ENCODE data around the gene SCAP.
A peak's percentile ranks its signal among the peaks of the same experiment; 100 is the strongest.
"Not testable (repeated sequence)": the region's sequence is repeated elsewhere in the genome, so short reads cannot be mapped to it uniquely, and the experiment has no call there.

Gene SCAP

DNA sequence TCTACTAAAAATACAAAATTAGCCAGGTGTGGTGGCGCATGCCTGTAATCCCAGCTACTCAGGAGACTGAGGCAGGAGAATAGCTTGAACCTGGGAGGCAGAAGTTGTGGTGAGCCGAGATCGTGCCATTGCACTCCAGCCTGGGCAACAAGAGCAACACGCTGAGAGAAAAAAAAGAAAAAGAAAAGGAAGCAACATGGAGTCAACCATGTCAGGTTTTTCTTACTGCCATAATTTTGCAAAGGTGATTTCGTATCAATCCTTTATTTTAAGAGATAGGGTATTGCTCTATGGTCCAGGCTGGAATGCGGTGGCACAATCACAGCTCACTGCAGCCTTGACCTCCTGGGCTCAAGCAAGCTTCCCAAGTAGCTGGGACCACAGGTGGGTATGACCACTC is 4.5 kb upstream of the SCAP start:
- not testable (repeated sequence) for H3K4me3 ChIP-seq (ENCODE audit: insufficient read depth, low read length, poor library complexity, severe bottlenecking); H2AFZ ChIP-seq (ENCODE audit: low read depth, low read length, severe bottlenecking); H3K9ac ChIP-seq (ENCODE audit: low read length); H3K9me2 ChIP-seq (replicated peaks; ENCODE audit: insufficient read depth, low read length); H3K36me3 ChIP-seq (ENCODE audit: low read length); H4K20me1 ChIP-seq (ENCODE audit: low read depth, low read length); H3K79me2 ChIP-seq (ENCODE audit: insufficient read depth, low read length); H3F3A ChIP-seq (ENCODE audit: insufficient read depth); H3K4me2 ChIP-seq (ENCODE audit: low read depth, low read length, poor library complexity, severe bottlenecking); H3K9me3 ChIP-seq (ENCODE audit: insufficient read depth, low read length); H3K27me3 ChIP-seq (ENCODE audit: low read length); H3K27ac ChIP-seq (ENCODE audit: low read depth, low read length)

GRCh38 chr3:47479826-47480160 is 4.1 kb upstream of the SCAP start:
- no peaks in the 10 kb centered on the region for H3K27me3 ChIP-seq (ENCODE audit: low read length)
- no peaks in the 10 kb centered on the region; the same call in 1 of the 2 replicates for H4K20me1 ChIP-seq (ENCODE audit: low read depth, low read length)
- no peaks in the 10 kb centered on the region for H3K9me3 ChIP-seq (ENCODE audit: insufficient read depth, low read length)
- H3K79me2 ChIP-seq (ENCODE audit: insufficient read depth, low read length): peaks cover 9% of the 10 kb centered on the region
- no peaks in the 10 kb centered on the region for H3K36me3 ChIP-seq (ENCODE audit: low read length)
- H3F3A ChIP-seq (ENCODE audit: insufficient read depth): peaks cover 6% of the 10 kb centered on the region; the same call in 1 of the 2 replicates
- H3K4me3 ChIP-seq (ENCODE audit: insufficient read depth, low read length, poor library complexity, severe bottlenecking): no peak overlapping the region
- no peak overlapping the region for H3K9ac ChIP-seq (ENCODE audit: low read length)
- no peaks in the 10 kb centered on the region for H3K9me2 ChIP-seq (replicated peaks; ENCODE audit: insufficient read depth, low read length)
- H3K27ac ChIP-seq (ENCODE audit: low read depth, low read length): no peak overlapping the region
- TF ChIP-seq, protein P1, sequence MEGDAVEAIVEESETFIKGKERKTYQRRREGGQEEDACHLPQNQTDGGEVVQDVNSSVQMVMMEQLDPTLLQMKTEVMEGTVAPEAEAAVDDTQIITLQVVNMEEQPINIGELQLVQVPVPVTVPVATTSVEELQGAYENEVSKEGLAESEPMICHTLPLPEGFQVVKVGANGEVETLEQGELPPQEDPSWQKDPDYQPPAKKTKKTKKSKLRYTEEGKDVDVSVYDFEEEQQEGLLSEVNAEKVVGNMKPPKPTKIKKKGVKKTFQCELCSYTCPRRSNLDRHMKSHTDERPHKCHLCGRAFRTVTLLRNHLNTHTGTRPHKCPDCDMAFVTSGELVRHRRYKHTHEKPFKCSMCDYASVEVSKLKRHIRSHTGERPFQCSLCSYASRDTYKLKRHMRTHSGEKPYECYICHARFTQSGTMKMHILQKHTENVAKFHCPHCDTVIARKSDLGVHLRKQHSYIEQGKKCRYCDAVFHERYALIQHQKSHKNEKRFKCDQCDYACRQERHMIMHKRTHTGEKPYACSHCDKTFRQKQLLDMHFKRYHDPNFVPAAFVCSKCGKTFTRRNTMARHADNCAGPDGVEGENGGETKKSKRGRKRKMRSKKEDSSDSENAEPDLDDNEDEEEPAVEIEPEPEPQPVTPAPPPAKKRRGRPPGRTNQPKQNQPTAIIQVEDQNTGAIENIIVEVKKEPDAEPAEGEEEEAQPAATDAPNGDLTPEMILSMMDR (IDR thresholded peaks at IDR 0.05; ENCODE audit: insufficient read depth, low read length, poor library complexity, severe bottlenecking): no peak
- no peak for TF ChIP-seq EZH2phosphoT487 (conservative IDR thresholded peaks at IDR 0.05; ENCODE audit: low read length)
- no peak overlapping the region for H3K4me2 ChIP-seq (ENCODE audit: low read depth, low read length, poor library complexity, severe bottlenecking)
- no peak overlapping the region for H2AFZ ChIP-seq (ENCODE audit: low read depth, low read length, severe bottlenecking)

- H3K9ac ChIP-seq (ENCODE audit: low read length): no peak overlapping the region
- no peak overlapping the region for H3K27ac ChIP-seq (ENCODE audit: low read depth, low read length)
- no peak overlapping the region for H2AFZ ChIP-seq (ENCODE audit: low read depth, low read length, severe bottlenecking)
- peaks cover 6% of the 10 kb centered on the region; the same call in 1 of the 2 replicates for H3F3A ChIP-seq (ENCODE audit: insufficient read depth)
- H3K9me3 ChIP-seq (ENCODE audit: insufficient read depth, low read length): no peaks in the 10 kb centered on the region
- no peaks in the 10 kb centered on the region; the same call in 1 of the 2 replicates for H4K20me1 ChIP-seq (ENCODE audit: low read depth, low read length)
- no peaks in the 10 kb centered on the region for H3K9me2 ChIP-seq (replicated peaks; ENCODE audit: insufficient read depth, low read length)
- no peak overlapping the region for H3K4me2 ChIP-seq (ENCODE audit: low read depth, low read length, poor library complexity, severe bottlenecking)
- peaks cover 26% of the 10 kb centered on the region for H3K79me2 ChIP-seq (ENCODE audit: insufficient read depth, low read length)
- H3K36me3 ChIP-seq (ENCODE audit: low read length): no peaks in the 10 kb centered on the region
- no peak overlapping the region for H3K4me3 ChIP-seq (ENCODE audit: insufficient read depth, low read length, poor library complexity, severe bottlenecking)
- no peaks in the 10 kb centered on the region for H3K27me3 ChIP-seq (ENCODE audit: low read length)
- TF ChIP-seq, protein P1 (IDR thresholded peaks at IDR 0.05; ENCODE audit: insufficient read depth, low read length, poor library complexity, severe bottlenecking): no peak
- TF ChIP-seq EZH2phosphoT487 (conservative IDR thresholded peaks at IDR 0.05; ENCODE audit: low read length): no peak
These were observed 2.3 kb upstream of the SCAP start for GRCh38 chr3:47478022-47478421.

DNA sequence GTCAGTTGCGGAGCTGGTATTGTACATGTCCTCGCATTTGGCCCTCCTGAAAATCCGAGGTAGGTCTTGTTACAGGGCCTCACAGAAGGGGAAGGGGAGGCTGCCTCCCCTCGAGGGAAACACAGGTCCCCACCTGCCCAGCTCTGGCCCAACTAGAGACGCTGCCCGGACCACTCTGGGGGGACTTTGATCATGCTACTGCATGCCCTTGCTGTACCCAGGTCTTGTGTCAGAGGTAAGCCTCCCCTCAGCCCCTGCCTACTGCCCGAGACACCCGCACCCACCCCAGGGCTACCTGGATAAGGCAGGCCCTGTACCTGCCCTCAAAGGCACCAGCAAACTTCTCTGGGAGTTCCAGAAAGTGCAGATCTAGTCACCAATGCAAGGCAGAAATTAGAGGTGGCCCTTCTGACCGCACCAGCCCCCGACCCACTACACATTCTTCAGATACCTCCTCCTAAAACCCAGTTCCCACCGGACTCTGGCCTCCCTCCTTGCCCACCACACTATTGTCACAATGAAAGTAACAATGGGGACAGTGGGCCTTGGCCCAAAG is 981 bp upstream of the SCAP start:
- H3K9ac ChIP-seq (ENCODE audit: low read length): peak overlapping the region; percentile 74; the same call in 1 of the 2 replicates
- H4K20me1 ChIP-seq (ENCODE audit: low read depth, low read length): no peaks in the 10 kb centered on the region; the same call in 1 of the 2 replicates
- H3K27ac ChIP-seq (ENCODE audit: low read depth, low read length): no peak overlapping the region
- no peaks in the 10 kb centered on the region for H3K36me3 ChIP-seq (ENCODE audit: low read length)
- H3K79me2 ChIP-seq (ENCODE audit: insufficient read depth, low read length): peaks cover 38% of the 10 kb centered on the region
- TF ChIP-seq EZH2phosphoT487 (conservative IDR thresholded peaks at IDR 0.05; ENCODE audit: low read length): no peak
- TF ChIP-seq, protein P1 (IDR thresholded peaks at IDR 0.05; ENCODE audit: insufficient read depth, low read length, poor library complexity, severe bottlenecking): no peak
- H3K27me3 ChIP-seq (ENCODE audit: low read length): no peaks in the 10 kb centered on the region
- H3F3A ChIP-seq (ENCODE audit: insufficient read depth): no peaks in the 10 kb centered on the region
- H3K4me3 ChIP-seq (ENCODE audit: insufficient read depth, low read length, poor library complexity, severe bottlenecking): peak overlapping the region; percentile 72
- no peaks in the 10 kb centered on the region for H3K9me3 ChIP-seq (ENCODE audit: insufficient read depth, low read length)
- H2AFZ ChIP-seq (ENCODE audit: low read depth, low read length, severe bottlenecking): peak overlapping the region; percentile 99
- H3K4me2 ChIP-seq (ENCODE audit: low read depth, low read length, poor library complexity, severe bottlenecking): peak overlapping the region; percentile 64
- H3K9me2 ChIP-seq (replicated peaks; ENCODE audit: insufficient read depth, low read length): no peaks in the 10 kb centered on the region
